ENCODE data around the gene VCPKMT. TPM values are rescaled to one million over a fixed set of nuclear protein-coding genes. Genes with fewer than 3 reads are reported as not detected.

Gene VCPKMT
- total RNA-seq, 1 donor from 2014 or later = 13.9 TPM

DNA sequence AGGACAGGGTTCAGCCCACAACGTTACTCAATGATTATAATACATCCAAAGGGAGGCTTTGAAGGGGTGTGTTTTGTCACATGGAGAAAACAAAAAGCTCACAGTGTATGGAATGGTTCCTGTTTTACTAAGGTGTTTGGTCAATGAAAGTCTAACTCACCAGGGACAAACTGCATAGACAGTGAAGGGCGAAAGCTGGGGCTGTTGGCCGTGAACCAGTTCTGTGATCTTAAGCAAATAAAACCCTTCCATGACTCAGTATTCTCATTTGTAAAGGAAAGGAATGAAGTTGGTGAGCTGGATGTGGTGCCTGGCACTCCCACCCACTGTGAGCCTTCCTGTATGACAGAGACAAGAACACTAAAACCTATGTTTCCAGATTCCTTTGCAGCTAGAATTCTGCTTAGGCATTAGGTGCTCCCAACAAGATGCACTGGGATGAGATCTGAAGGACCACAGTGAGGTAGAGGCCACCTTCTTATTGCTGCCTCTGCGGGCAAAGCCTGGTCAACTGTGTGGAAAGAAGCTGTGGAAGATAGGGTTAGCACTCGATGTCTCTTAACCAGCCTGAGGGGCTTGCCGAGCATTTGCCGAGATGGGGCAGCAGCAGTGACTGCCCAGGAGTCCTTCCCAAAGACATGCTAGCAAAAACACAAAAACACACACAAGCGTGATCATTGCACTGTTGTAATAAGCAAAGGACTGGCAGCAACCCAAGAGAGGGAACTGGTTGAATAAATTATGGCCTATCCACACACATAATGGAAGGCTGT is 48.5 kb downstream of the VCPKMT start:
- no peaks in the 10 kb centered on the region for H3K27me3 Mint-ChIP-seq
- peaks cover 4% of the 10 kb centered on the region for H3K36me3 Mint-ChIP-seq
- no peak for DNase-seq (ENCODE audit: extremely low spot score, unreplicated experiment)
- TF ChIP-seq, protein P1, sequence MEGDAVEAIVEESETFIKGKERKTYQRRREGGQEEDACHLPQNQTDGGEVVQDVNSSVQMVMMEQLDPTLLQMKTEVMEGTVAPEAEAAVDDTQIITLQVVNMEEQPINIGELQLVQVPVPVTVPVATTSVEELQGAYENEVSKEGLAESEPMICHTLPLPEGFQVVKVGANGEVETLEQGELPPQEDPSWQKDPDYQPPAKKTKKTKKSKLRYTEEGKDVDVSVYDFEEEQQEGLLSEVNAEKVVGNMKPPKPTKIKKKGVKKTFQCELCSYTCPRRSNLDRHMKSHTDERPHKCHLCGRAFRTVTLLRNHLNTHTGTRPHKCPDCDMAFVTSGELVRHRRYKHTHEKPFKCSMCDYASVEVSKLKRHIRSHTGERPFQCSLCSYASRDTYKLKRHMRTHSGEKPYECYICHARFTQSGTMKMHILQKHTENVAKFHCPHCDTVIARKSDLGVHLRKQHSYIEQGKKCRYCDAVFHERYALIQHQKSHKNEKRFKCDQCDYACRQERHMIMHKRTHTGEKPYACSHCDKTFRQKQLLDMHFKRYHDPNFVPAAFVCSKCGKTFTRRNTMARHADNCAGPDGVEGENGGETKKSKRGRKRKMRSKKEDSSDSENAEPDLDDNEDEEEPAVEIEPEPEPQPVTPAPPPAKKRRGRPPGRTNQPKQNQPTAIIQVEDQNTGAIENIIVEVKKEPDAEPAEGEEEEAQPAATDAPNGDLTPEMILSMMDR (conservative IDR thresholded peaks at IDR 0.05) = no peak
- peaks cover 7% of the 10 kb centered on the region for H3K4me1 Mint-ChIP-seq (ENCODE audit: unreplicated experiment)
- peaks cover 4% of the 10 kb centered on the region for H3K9me3 Mint-ChIP-seq
- H3K27ac Mint-ChIP-seq = peak overlapping the region; percentile 60
- H3K4me3 Mint-ChIP-seq = no peak overlapping the region

DNA sequence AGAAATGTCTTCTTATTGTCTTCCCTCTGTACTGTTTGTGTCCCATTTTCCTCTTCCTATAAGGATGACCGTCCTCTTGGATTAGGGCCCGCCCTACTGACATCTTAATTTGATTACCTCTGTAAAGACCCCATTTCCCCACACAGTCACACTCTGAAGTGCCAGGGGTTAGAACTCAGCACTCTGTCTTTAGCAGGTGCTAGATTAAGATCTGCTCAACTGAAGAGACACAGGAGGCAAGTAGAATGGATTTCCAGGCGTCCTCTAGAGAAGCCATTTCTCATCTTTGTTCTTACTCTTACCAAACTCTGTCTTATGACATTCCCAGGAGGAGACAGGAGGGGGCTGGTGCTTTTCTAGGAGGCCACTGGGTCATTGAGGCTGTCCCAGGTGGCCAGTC is 50.8 kb downstream of the VCPKMT start:
- no peak overlapping the region for H3K4me3 Mint-ChIP-seq
- no peaks in the 10 kb centered on the region for H3K27me3 Mint-ChIP-seq
- peaks cover 4% of the 10 kb centered on the region for H3K9me3 Mint-ChIP-seq
- H3K27ac Mint-ChIP-seq = peak overlapping the region; percentile 52
- peaks cover 23% of the 10 kb centered on the region for H3K4me1 Mint-ChIP-seq (ENCODE audit: unreplicated experiment)
- no peak for DNase-seq (ENCODE audit: extremely low spot score, unreplicated experiment)
- peaks cover 3% of the 10 kb centered on the region for H3K36me3 Mint-ChIP-seq
- TF ChIP-seq, protein P1 (conservative IDR thresholded peaks at IDR 0.05) = no peak

DNA sequence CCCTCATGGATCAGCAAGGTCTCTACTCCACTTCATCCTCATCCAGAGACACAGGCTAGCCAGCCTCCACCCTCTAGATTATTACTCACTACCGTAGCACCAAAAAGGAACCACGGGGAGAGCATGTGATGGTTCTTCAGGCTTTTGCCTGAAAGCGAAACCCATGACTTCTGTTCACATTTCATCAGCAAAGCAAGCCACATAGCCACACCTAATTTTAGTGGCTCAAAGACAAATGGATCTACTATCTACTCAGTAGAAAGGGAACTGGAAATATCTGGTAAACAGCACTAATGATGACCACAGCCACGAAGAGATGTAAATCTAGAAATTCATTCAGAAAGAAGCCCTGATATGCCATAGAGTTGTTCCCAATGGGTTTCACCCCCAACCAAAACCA is 51.4 kb downstream of the VCPKMT start:
- no peak for DNase-seq (ENCODE audit: extremely low spot score, unreplicated experiment)
- Mint-ChIP-seq H3K27ac (peak overlapping the region; percentile 95), H3K4me1 (ENCODE audit: unreplicated experiment) (peaks cover 27% of the 10 kb centered on the region), H3K36me3 (peaks cover 3% of the 10 kb centered on the region), H3K4me3 (peak overlapping the region; percentile 50), H3K9me3 (peaks cover 4% of the 10 kb centered on the region), H3K27me3 (no peaks in the 10 kb centered on the region)
- TF ChIP-seq, protein P1 (conservative IDR thresholded peaks at IDR 0.05) = no peak

DNA sequence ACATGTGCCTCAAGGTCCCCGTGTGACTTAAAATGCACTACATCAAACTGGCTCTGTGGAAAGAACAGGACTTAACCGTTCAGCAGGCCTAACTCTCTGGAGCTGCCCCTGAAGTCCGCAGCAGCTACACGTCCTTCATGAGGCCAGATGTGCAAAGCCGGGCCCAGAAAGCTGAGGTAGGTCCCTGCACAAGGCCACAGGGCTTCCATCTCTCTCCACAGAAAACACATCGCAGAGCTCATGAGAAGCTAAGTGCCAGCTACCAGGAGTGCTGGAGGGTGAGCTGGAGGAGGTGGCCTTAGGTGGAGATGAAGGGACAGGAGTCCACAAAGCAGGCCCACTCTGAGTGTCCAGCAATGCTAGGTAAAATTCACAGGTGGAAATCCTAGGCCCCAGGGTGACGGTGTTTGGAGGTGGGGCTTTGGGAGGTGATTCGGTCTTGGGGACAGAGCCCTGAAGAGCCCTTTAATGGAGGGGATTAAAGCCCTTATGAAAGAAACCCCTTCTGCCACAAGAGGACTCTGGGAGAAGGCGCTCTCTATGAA is 52.4 kb downstream of the VCPKMT start:
- DNase-seq (ENCODE audit: extremely low spot score, unreplicated experiment) = no peak
- no peaks in the 10 kb centered on the region for H3K27me3 Mint-ChIP-seq
- no peak overlapping the region for H3K4me3 Mint-ChIP-seq
- no peak overlapping the region for H3K27ac Mint-ChIP-seq
- TF ChIP-seq, protein P1 (conservative IDR thresholded peaks at IDR 0.05) = no peak
- peaks cover 4% of the 10 kb centered on the region for H3K9me3 Mint-ChIP-seq
- H3K36me3 Mint-ChIP-seq = peaks cover 3% of the 10 kb centered on the region
- H3K4me1 Mint-ChIP-seq (ENCODE audit: unreplicated experiment) = peaks cover 31% of the 10 kb centered on the region

DNA sequence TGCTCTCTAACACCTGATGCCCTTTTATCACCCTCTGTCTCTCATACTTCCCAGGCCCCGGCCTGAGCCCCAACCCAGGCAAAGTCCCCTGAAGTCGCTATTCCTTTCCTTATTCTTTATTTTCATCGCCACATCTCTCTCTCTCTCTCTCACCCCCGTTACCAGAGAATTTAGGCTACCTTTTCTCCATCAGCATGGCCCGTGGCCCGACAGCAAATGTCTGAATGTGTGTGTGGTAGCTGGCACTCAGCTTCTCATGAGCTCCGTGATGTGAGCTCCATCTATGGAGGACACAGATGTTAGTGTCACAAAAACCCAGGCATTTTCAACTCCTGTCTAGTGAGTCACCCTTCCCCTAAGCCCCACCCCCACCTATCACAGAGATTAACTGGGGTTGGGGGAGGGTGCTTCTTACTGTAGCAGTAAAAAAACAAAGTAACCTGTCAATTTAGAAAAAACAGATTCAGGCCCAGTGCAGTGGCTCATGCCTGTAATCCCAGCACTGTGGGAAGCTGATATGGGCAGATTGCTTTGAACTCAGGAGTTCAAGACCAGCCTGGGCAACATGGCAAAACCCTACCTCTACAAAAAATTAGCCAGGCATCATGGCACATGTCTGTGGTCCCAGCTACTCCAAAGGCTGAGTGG is 53.8 kb downstream of the VCPKMT start:
- H3K27ac Mint-ChIP-seq = peak overlapping the region; percentile 92
- peak overlapping the region; percentile 55 for H3K4me3 Mint-ChIP-seq
- H3K36me3 Mint-ChIP-seq = peaks cover 3% of the 10 kb centered on the region
- H3K9me3 Mint-ChIP-seq = no peaks in the 10 kb centered on the region
- peaks cover 31% of the 10 kb centered on the region for H3K4me1 Mint-ChIP-seq (ENCODE audit: unreplicated experiment)
- TF ChIP-seq, protein P1 (conservative IDR thresholded peaks at IDR 0.05) = no peak
- DNase-seq (ENCODE audit: extremely low spot score, unreplicated experiment) = no peak
- H3K27me3 Mint-ChIP-seq = no peaks in the 10 kb centered on the region

Measured in type B pancreatic cell (in vitro differentiated cells).